Right kidney (tissue), 1 donor: ENCODE measurements around the gene NRG2.

ENCODE experiments used
- DNase-seq: peaks from one replicate; pipeline ENCODE4 v3.0.0-alpha.2; 2016

The NRG2 gene

GRCh38 chr5:139855451-139855850 lies 187.6 kb downstream of the NRG2 start:
- DNase-seq, result no peak

- DNase-seq, result no peak
Measured at GRCh38 chr5:139854953-139855352, 188.1 kb downstream of the NRG2 start.

- no peak for DNase-seq
Measured at GRCh38 chr5:139854029-139854605, 189.0 kb downstream of the NRG2 start.

- no peak for DNase-seq
Measured at GRCh38 chr5:139852696-139853095, 190.4 kb downstream of the NRG2 start.

GRCh38 chr5:139851558-139851957 lies 191.5 kb downstream of the NRG2 start:
- no peak for DNase-seq

- DNase-seq, result no peak
Measured at GRCh38 chr5:139850423-139851016, 192.6 kb downstream of the NRG2 start.

GRCh38 chr5:139849942-139850341 lies 193.2 kb downstream of the NRG2 start:
- DNase-seq, result no peak

GRCh38 chr5:139849501-139849900 lies 193.6 kb downstream of the NRG2 start:
- DNase-seq, result no peak

GRCh38 chr5:139848508-139849100 lies 194.5 kb downstream of the NRG2 start:
- no peak for DNase-seq

GRCh38 chr5:139847790-139848507 lies 195.2 kb downstream of the NRG2 start:
- peak; percentile 74 for DNase-seq

GRCh38 chr5:139847091-139847490 lies 196.0 kb downstream of the NRG2 start:
- DNase-seq, result no peak

- DNase-seq, result no peak
Measured at GRCh38 chr5:139845846-139846681, 197.0 kb downstream of the NRG2 start.

- DNase-seq, result no peak
Measured at GRCh38 chr5:139844472-139845145, 198.5 kb downstream of the NRG2 start.

GRCh38 chr5:139843991-139844390 lies 199.1 kb downstream of the NRG2 start:
- DNase-seq, result no peak

- DNase-seq, result no peak
Measured at GRCh38 chr5:139842321-139842720, 200.8 kb downstream of the NRG2 start.

GRCh38 chr5:139841549-139841948 lies 201.6 kb downstream of the NRG2 start:
- DNase-seq, result no peak

- no peak for DNase-seq
Measured at GRCh38 chr5:139839918-139840317, 203.2 kb downstream of the NRG2 start.

- DNase-seq, result no peak
Measured at GRCh38 chr5:139839232-139839815, 203.8 kb downstream of the NRG2 start.

- DNase-seq, result no peak
Measured at GRCh38 chr5:139838381-139839197, 204.5 kb downstream of the NRG2 start.

- no peak for DNase-seq
Measured at GRCh38 chr5:139837711-139838380, 205.3 kb downstream of the NRG2 start.
